K562 (cell line): ENCODE results near the gene NEK5. TPM values are rescaled to one million over a fixed set of nuclear protein-coding genes. Genes with fewer than 3 reads are reported as not detected.

Source experiments
- CBX5 ChIP-seq: IDR thresholded peaks from 2 replicates; pipeline ENCODE4 v1.6.1; 2014; ENCODE audit warnings: low read depth, borderline replicate concordance
- JUN ChIP-seq, 2 experiments: sonication (generic) in 1 of 2; formaldehyde crosslinking in 1 of 2; IDR thresholded peaks; 2 replicates each; pipeline versions ENCODE4 v1.6.1 to v1.8.0; 2012 to 2022; ENCODE audit warnings: borderline replicate concordance in 2 of 2, mild to moderate bottlenecking in 2 of 2, improper control_type of control experiment in 1 of 2, low read depth in 1 of 2, low read length in 1 of 2, missing genetic modification reagents in 1 of 2
- KLF10 ChIP-seq: fragments of 250-450 bp; sonication (Bioruptor Pico); IDR thresholded peaks from 2 replicates; pipeline ENCODE4 v1.6.1; 2021; ENCODE audit warnings: matching md5 sums
- MGA ChIP-seq: fragments of 450-650 bp; IDR thresholded peaks from 2 replicates; pipeline ENCODE4 v1.6.1; 2016; ENCODE audit warnings: mild to moderate bottlenecking, moderate library complexity
- POLR2B ChIP-seq: fragments of 450-650 bp; IDR thresholded peaks from 2 replicates; pipeline ENCODE4 v1.6.1; 2018; ENCODE audit warnings: low read depth; ENCODE audit not compliant: partially characterized antibody
- REST ChIP-seq, 2 experiments: fragments of 450-650 bp; formaldehyde crosslinking in 1 of 2; IDR thresholded peaks; 2 replicates each; pipeline versions ENCODE4 v1.4.0 to v1.6.1; 2014 to 2020; ENCODE audit warnings: mild to moderate bottlenecking in 2 of 2, borderline replicate concordance in 1 of 2, low read depth in 1 of 2
- TAF1 ChIP-seq: IDR thresholded peaks from 2 replicates; pipeline ENCODE4 v1.6.1; 2011; ENCODE audit warnings: mild to moderate bottlenecking, low read length, moderate library complexity; ENCODE audit not compliant: insufficient read depth, control insufficient read depth, severe bottlenecking; ENCODE audit errors: extremely low read depth
- ZNF232 ChIP-seq: sonication (generic); formaldehyde crosslinking; IDR thresholded peaks from 2 replicates; pipeline ENCODE4 v1.8.0; 2022; ENCODE audit warnings: mild to moderate bottlenecking, missing genetic modification reagents
- polyA plus RNA-seq, 8 experiments: library from polyadenylated mRNA; depleted of rRNA in 4 of 8; stranded (reverse) in 5 of 8; unstranded in 3 of 8; fragments of >200 nt; fragmentation: Nextera tagmentation in 2 of 8; fragmentation: Illumina TruSeq in 1 of 8; extraction: Ambion mirVana in 2 of 8; extraction: Trizol in 1 of 8; gene quantifications; 2 replicates each; pipeline versions ENCODE4 v1.2.1 to v1.2.3, GENCODE V29; 2011 to 2014; ENCODE audit warnings: inconsistent platforms in 1 of 8, missing spikeins in 1 of 8
- total RNA-seq, 7 experiments: library from RNA; depleted of rRNA in 6 of 7; stranded (reverse); fragments of >200 nt in 6 of 7; fragmentation: Illumina TruSeq in 2 of 7; extraction: Trizol in 2 of 7; gene quantifications; 2 replicates each; pipeline versions ENCODE4 v1.2.1 to v1.2.3, GENCODE V29; 2011 to 2021; ENCODE audit warnings: low replicate concordance in 1 of 7

The NEK5 gene
- total and polyA plus RNA-seq, 9 of the 15 experiments (the other 6 are each of a cell fraction or from before 2014, with no cell fraction given), result 0.09 to 0.44 (median 0.33) TPM

DNA sequence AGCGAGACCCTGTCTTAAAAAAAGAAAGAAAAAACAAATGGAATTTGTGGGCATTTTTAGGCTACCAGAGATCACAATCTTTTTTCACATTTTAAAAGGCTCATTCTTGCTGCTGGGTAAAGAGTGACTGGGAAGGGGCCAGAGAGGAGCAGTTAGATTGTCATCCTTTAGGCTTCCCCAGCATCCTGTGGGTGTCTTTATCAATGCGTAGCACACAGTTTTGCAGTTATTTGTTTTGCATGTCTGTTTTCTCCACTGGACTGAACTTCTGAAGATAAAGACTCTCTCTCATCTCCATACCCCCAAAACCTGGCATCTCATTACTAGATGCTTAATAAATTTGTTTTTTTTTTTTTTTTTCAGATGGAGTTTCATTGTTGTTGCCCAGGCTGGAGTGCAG, 106.5 kb downstream of the NEK5 start (continued):
- TF ChIP-seq REST (IDR thresholded peaks at IDR 0.05; ENCODE audit: borderline replicate concordance) (no peak), REST (CRISPR knock-in tag; IDR thresholded peaks at IDR 0.05; ENCODE audit: low read depth) (no peak), TAF1 (no peak), KLF10 (CRISPR knock-in tag) (no peak), CBX5 (no peak), ZNF232 (CRISPR knock-in tag) (no peak), JUN (IDR thresholded peaks at IDR 0.05; ENCODE audit: borderline replicate concordance, low read depth, low read length) (no peak), JUN (CRISPR knock-in tag; IDR thresholded peaks at IDR 0.05; ENCODE audit: borderline replicate concordance) (no peak), POLR2B (no peak), MGA (no peak)
